HEK293T (cell line): ENCODE measurements around the gene CRYM.

Experiments
- BHLHE40 ChIP-seq: fragments of 450-650 bp; IDR thresholded peaks from 2 replicates; pipeline ENCODE4 v1.6.1; 2016; ENCODE audit warnings: mild to moderate bottlenecking, moderate library complexity, borderline replicate concordance
- FOXM1 ChIP-seq: fragments of 450-650 bp; IDR thresholded peaks from 2 replicates; pipeline ENCODE4 v1.6.1; 2017; ENCODE audit warnings: mild to moderate bottlenecking, borderline replicate concordance
- L3MBTL2 ChIP-seq: fragments of 450-650 bp; conservative IDR thresholded peaks from 2 replicates; pipeline ENCODE4 v1.6.1; 2016; ENCODE audit warnings: mild to moderate bottlenecking
- NFRKB ChIP-seq: fragments of 450-650 bp; IDR thresholded peaks from 2 replicates; pipeline ENCODE4 v1.6.1; 2016; ENCODE audit warnings: mild to moderate bottlenecking, moderate library complexity
- ZNF384 ChIP-seq: fragments of 450-650 bp; IDR thresholded peaks from 2 replicates; pipeline ENCODE4 v1.6.1; 2016

DNA sequence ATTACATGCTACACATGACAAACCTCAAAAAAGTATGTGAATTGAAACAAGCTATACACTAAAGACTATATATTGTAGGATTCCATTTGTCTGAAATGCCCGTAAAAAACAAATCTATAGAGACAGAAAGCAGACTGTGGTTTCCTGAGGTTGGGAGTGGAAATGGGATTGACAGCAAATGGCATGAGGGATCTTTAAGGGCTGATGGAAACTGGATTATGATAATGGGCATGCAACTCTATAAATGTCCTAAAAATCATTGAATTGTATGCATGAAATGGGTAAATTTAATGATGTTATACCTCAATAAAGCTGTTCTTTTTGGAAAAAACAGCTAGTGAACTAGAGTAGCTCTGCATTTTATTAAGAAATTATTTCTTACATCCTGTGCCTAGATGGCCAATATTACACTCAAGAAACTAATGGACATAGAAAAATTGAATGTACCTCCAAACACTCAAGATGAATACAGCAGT is 45.0 kb downstream of the CRYM start:
- no peak for TF ChIP-seq NFRKB
- no peak for TF ChIP-seq BHLHE40
- no peak for TF ChIP-seq FOXM1
- no peak for TF ChIP-seq ZNF384
- no peak for TF ChIP-seq L3MBTL2
